Right renal cortex interstitium (tissue), 3 donors: ENCODE data around the gene C7orf57. TPM values are rescaled to one million over a fixed set of nuclear protein-coding genes. Genes with fewer than 3 reads are reported as not detected.

Experiments
- DNase-seq, 3 donors: peaks; one replicate each; pipeline ENCODE4 v3.0.0-alpha.2; 2013; ENCODE audit warnings: low read depth in 3 of 3, low spot score in 2 of 3
- polyA plus RNA-seq, 3 donors: library from polyadenylated mRNA; unstranded; fragments of 120-200 nt; gene quantifications; one replicate each; pipeline ENCODE4 v1.2.1, GENCODE V29; 2013; ENCODE audit not compliant: insufficient read length in 3 of 3

Gene C7orf57
- polyA plus RNA-seq, 3 donors, result 0.47 to 0.67 (median 0.50) TPM

GRCh38 chr7:48083114-48083830 is 47.9 kb downstream of the C7orf57 start:
- DNase-seq, result no peak

- DNase-seq, result no peak
Observed at GRCh38 chr7:48084727-48085432, 49.5 kb downstream of the C7orf57 start.

- no peak for DNase-seq
Observed at GRCh38 chr7:48085433-48085791, 50.1 kb downstream of the C7orf57 start.

- no peak for DNase-seq
Observed at GRCh38 chr7:48085942-48086341, 50.6 kb downstream of the C7orf57 start.

- no peak for DNase-seq
Observed at GRCh38 chr7:48087349-48087748, 52.0 kb downstream of the C7orf57 start.

- DNase-seq, result peak; percentile 31 to 71 (median 66)
Observed at GRCh38 chr7:48088559-48089045, 53.3 kb downstream of the C7orf57 start.

GRCh38 chr7:48089046-48090003 is 54.0 kb downstream of the C7orf57 start, which contains the start of gene UPP1:
Gene UPP1 (plus strand): TSS chr7:48089265. CDS start chr7:48094784, 5,519 bp downstream.
- peak in 2 of 3 donors; percentile 12 to 36 for DNase-seq

- DNase-seq, result no peak
Observed at GRCh38 chr7:48090095-48090805, 54.9 kb downstream of the C7orf57 start.

GRCh38 chr7:48091506-48092433 is 56.4 kb downstream of the C7orf57 start:
- DNase-seq, result no peak

GRCh38 chr7:48094861-48095293 is 59.5 kb downstream of the C7orf57 start:
- no peak for DNase-seq

GRCh38 chr7:48096273-48096672 is 60.9 kb downstream of the C7orf57 start:
- DNase-seq, result no peak

- no peak for DNase-seq
Observed at GRCh38 chr7:48097521-48098231, 62.3 kb downstream of the C7orf57 start.

GRCh38 chr7:48098846-48099245 is 63.5 kb downstream of the C7orf57 start:
- no peak for DNase-seq

- DNase-seq, result no peak
Observed at GRCh38 chr7:48099781-48100180, 64.4 kb downstream of the C7orf57 start.

GRCh38 chr7:48101352-48101751 is 66.0 kb downstream of the C7orf57 start:
- DNase-seq, result no peak

GRCh38 chr7:48101968-48102367 is 66.6 kb downstream of the C7orf57 start:
- DNase-seq, result no peak

GRCh38 chr7:48102530-48102929 is 67.2 kb downstream of the C7orf57 start:
- DNase-seq, result no peak

GRCh38 chr7:48105045-48105444 is 69.7 kb downstream of the C7orf57 start:
- no peak for DNase-seq
